IMR-90 (cell line): ENCODE results near the gene WDR74.
A peak's percentile ranks its signal among the peaks of the same experiment; 100 is the strongest.

Experiments
- BHLHE40 ChIP-seq: fragments of 150-350 bp; IDR thresholded peaks from 2 replicates; pipeline ENCODE4 v1.6.1; 2016; ENCODE audit warnings: mild to moderate bottlenecking, low read depth, low read length
- CEBPB ChIP-seq: IDR thresholded peaks from 2 replicates; pipeline ENCODE4 v1.6.1; 2012; ENCODE audit warnings: low read depth, low read length, improper control_type of control experiment
- CHD1 ChIP-seq: IDR thresholded peaks from 2 replicates; pipeline ENCODE4 v1.6.1; 2012; ENCODE audit warnings: low read depth, low read length, improper control_type of control experiment
- FOS ChIP-seq: fragments of 150-350 bp; IDR thresholded peaks from 2 replicates; pipeline ENCODE4 v1.6.1; 2016; ENCODE audit warnings: low read depth, low read length
- POLR2A ChIP-seq: IDR thresholded peaks from 2 replicates; pipeline ENCODE4 v1.6.1; 2012; ENCODE audit warnings: mild to moderate bottlenecking, low read depth, low read length
- RFX5 ChIP-seq: IDR thresholded peaks from 2 replicates; pipeline ENCODE4 v1.8.0; 2012; ENCODE audit warnings: low read depth, mild to moderate bottlenecking, low read length, moderate library complexity
- TF ChIP-seq, protein P1 (sequence below): conservative IDR thresholded peaks from 2 replicates; pipeline ENCODE4 v1.5.1; 2012; ENCODE audit warnings: mild to moderate bottlenecking, low read depth, low read length, improper control_type of control experiment
- TF ChIP-seq, protein P2 (sequence below): fragments of 150-350 bp; IDR thresholded peaks from 2 replicates; pipeline ENCODE4 v1.6.1; 2017; ENCODE audit warnings: mild to moderate bottlenecking, antibody characterized with exemption, low read length, low read depth

DNA sequence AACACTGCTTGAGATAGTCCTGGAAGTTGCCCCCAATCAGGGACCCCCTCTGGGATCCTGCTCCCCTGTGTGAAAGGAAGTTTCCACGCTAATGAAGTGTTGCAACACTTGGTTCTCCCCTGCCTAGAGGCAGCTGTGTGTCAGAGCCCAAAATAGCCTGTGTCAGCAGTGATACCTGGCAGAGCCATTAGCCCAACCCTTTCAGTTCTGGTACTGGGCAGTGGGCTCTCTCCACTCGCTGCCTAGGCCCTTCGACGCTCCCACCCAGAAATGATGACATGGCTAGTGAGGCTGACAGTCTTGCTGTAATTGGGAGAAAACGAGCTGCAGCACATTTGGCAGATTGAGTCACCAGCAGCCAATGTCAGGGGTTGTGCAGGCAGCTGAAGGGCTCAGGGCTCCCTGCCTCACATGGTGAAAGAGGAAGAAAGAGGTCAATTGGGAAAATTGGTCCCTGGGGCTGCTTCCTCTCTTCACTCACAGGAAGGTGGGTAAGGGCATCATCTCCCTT lies 32.7 kb downstream of the WDR74 start:
- TF ChIP-seq, protein P1, sequence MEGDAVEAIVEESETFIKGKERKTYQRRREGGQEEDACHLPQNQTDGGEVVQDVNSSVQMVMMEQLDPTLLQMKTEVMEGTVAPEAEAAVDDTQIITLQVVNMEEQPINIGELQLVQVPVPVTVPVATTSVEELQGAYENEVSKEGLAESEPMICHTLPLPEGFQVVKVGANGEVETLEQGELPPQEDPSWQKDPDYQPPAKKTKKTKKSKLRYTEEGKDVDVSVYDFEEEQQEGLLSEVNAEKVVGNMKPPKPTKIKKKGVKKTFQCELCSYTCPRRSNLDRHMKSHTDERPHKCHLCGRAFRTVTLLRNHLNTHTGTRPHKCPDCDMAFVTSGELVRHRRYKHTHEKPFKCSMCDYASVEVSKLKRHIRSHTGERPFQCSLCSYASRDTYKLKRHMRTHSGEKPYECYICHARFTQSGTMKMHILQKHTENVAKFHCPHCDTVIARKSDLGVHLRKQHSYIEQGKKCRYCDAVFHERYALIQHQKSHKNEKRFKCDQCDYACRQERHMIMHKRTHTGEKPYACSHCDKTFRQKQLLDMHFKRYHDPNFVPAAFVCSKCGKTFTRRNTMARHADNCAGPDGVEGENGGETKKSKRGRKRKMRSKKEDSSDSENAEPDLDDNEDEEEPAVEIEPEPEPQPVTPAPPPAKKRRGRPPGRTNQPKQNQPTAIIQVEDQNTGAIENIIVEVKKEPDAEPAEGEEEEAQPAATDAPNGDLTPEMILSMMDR, result no peak
- TF ChIP-seq POLR2A, result no peak
- TF ChIP-seq RFX5, result no peak
- no peak for TF ChIP-seq BHLHE40
- no peak for TF ChIP-seq CHD1
- TF ChIP-seq FOS, result no peak
- TF ChIP-seq, protein P2, sequence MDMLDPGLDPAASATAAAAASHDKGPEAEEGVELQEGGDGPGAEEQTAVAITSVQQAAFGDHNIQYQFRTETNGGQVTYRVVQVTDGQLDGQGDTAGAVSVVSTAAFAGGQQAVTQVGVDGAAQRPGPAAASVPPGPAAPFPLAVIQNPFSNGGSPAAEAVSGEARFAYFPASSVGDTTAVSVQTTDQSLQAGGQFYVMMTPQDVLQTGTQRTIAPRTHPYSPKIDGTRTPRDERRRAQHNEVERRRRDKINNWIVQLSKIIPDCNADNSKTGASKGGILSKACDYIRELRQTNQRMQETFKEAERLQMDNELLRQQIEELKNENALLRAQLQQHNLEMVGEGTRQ, result no peak
- peak; percentile 89 for TF ChIP-seq CEBPB
